HG02943 (cell line): ENCODE data around the gene PEX12.
"Not testable (repeated sequence)": the region's sequence is repeated elsewhere in the genome, so short reads cannot be mapped to it uniquely, and the experiment has no call there.

Experiments
- ATAC-seq: cut with Tn5 transposase; IDR thresholded peaks from one replicate; pipeline ENCODE4 v1.9.1; 2021; ENCODE audit warnings: mild to moderate bottlenecking, low read depth, moderate library complexity; ENCODE audit not compliant: unreplicated experiment

Gene PEX12

DNA sequence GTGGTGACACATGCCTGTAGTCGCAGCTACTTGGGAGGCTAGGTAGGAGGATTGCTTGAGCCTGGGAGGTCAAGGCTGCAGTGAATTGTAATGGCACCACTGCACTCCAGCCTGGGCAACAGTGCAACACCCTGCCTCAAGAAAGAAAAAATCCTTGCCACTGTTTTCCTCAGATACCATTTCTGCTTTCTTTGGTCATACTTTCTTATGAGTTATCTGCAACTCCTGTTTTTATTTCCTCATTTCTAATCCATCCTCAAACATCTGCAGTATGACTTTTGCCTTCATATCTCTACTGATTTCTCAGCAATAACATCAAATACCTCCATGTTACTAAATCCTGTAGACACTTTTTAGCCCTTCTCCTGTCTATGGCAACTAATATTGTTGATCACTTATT, 5.7 kb upstream of the PEX12 start:
- ATAC-seq: no peak

DNA sequence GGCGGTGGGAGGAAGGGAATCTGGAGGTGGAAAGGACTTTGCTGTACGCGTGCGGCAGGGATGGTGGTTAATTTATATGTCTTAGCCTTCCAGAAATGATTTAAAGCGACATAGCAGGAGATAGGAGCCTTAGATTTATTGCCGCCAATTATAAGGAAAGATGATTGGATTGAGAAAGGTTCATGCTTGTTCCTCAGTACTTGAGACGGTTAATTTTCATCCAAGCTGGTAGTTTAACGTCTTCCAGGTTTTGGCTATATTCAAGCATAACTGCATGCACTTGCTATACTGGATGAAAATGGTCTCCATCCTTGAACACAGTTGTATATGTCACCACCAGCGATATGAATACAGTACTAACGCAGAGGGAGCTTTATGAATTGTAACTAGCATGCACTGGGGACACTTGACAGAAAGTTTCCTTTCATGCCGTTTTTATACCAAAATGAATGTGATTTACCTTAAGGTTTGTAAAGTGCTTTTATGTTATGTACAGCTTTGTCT, 610 bp upstream of the PEX12 start:
- no peak for ATAC-seq

GRCh38 chr17:35577830-35578196, 558 bp downstream of the PEX12 start:
- ATAC-seq: no peak

GRCh38 chr17:35575759-35576158, 2.6 kb downstream of the PEX12 start:
- no peak for ATAC-seq

GRCh38 chr17:35569405-35569804, 9.0 kb downstream of the PEX12 start:
- no peak for ATAC-seq

GRCh38 chr17:35568561-35568960, 9.8 kb downstream of the PEX12 start:
- ATAC-seq: no peak

DNA sequence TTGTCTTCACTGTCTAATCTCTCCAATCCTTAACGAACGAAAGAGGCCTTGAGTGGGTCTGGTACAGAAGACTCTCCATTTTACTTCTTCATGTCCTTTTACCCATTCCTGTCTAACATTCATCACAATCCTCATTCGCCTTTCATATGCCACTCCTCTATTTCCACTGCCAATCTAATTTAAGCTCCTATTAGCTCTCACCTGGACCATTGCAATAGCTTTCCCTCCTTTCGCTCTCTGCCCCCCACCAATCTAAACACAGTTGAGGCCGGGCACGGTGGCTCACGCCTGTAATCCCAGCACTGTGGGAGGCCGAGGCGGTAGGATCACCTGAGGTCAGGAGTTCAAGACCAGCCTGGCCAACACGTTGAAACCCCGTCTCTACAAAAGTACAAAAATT, 11.4 kb downstream of the PEX12 start:
- ATAC-seq: no peak

DNA sequence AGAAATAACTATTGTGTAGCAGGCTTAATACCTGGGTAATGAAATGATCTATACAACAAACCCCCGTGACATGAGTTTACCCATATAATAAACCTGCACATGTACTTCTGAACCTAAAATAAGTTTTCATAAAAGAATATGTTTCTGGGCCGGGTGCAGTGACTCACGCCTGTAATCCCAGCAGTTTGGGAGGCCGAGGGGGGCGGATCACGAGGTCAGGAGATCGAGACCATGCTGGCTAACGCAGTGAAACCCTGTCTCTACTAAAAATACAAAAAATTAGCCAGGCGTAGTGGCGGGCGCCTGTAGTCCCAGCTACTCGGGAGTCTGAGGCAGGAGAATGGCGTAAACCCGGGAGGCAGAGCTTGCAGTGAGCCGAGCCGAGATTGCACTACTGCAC, 15.2 kb downstream of the PEX12 start:
- not testable (repeated sequence) for ATAC-seq

DNA sequence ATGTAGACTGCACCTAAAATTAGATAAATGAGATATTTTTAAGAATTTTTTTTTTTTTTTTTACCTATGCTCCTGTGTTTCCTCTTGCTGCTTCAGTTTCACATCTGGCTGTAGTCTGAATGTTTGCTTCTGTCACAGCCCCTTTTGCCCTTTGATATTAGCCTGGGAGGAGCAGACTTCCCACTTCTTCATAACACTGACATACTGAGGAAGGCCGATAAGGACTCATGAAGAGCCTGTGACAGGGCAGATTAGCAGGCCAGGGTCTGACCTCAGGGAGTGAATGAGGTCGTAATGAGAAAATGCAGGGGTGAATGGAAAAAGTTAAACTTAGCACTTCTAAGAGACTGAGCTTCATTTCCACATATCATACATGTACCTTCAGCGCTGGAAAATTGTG, 17.7 kb downstream of the PEX12 start, which contains the start of gene SLFN14:
Gene SLFN14 (minus strand): TSS at position 117 of the 400 bp plus-strand sequence. CDS start 2,757 bp downstream, outside the sequence.
- ATAC-seq: no peak

DNA sequence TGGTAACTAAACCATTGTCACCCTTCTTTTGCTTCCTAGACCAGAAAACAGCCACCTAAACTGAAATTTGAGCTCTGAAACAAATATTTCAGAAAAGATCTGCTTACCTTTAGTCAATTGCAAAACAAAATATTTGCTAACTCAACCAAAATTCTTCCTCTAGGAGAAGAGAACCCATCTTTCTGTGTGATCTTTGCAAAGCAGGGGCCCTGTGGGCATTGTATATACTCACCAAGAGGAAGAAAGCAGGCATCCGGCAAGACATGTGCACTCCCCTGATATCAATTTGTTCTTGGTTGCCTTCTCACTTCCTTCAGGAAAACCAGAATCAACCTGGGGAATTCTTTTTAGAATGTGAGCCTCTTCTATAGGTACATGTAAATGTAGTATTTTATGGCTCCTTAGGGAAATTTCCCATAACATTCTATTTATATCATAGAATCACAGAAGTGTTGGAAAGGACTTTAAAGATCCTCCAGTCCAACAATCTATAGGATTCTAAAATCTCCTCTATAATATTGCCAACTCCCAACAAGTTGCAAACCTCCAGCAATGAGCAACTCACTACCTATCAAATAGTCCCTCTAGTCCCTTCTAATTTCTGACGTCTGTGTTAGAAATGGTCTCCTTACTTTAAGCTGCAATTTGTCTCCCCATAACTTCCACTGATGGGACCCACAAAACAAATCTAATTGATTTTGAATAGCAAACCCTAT, 18.7 kb downstream of the PEX12 start:
- no peak for ATAC-seq

DNA sequence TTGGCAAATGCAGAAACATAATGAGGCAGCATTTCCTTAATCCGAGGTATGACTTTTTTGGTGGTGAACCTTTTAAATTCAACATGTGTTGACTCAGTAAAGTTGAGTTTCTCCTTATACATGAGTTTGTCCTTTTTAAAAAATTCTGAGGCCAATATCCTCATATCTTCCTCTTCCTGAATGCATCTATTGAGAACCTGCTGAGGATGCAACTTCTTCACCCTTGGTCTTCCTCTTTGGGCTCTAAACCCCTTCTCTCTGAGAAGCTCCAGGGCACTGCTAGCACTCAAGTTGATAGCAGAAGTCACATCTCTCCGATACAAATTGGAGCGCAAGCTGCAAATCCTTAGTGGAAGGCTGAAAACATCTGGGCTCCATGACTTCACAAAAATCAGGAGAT, 21.0 kb downstream of the PEX12 start:
- no peak for ATAC-seq

- no peak for ATAC-seq
Measured at GRCh38 chr17:35555691-35556090, 22.7 kb downstream of the PEX12 start.

DNA sequence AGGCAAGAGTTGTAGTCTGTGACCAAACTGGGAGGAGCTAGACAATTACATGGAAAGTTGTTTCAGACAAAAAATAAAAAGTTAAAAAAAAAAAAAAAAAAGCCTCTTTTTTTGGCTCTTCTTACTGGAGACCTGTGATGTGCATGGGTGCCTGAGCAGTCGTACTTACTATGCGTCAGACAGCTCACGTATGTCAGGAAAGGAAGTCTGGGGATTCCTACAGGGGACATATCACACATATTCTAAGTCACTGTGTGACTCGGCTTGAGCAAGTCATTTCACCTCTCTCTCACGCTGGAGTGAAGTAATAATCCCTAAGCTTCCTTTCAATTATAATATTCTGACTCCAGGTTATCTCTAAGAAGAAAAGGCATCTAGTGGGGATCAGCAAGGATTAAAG, 23.7 kb downstream of the PEX12 start:
- no peak for ATAC-seq

DNA sequence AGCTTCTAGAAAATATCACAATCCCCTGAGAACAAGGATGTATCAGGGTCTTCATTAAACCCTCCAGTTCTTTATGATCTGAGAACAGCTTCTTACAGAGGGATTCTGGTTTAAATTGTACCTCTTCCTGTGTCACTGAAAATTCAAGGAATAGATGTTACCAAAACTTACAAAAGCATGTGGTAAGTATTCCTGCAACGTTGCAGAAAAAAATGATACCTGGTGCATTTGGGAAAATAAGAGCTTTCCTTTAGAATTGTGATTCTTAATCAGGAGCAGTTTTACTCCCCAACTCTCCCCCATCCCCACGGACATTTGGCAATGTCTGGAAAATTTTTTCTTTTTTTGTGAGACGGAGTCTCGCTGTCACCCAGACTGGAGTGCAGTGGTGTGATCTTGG, 25.1 kb downstream of the PEX12 start:
- ATAC-seq: no peak

- ATAC-seq: no peak
Measured at GRCh38 chr17:35548978-35549377, 29.4 kb downstream of the PEX12 start.

GRCh38 chr17:35548208-35548810, 30.1 kb downstream of the PEX12 start:
- no peak for ATAC-seq

- no peak for ATAC-seq
Measured at GRCh38 chr17:35546487-35546886, 31.9 kb downstream of the PEX12 start.

DNA sequence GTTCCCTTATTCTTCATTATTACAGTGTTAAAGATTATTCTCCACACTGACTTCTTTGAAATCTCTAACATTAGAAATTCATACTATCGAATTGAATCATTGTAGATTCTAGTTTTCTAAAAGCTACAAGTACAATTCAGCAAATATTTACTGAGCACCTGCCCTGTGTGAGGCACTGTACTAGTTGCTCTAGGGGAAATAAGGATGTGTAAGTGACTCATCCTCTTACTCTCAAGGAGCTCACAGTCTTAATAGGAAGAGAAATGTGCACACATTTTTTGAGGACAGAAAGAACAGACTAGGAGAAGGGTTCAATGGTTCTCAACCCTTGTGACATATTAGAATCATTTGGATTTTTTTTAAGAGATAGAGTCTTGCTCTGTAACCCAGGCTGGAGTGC, 33.2 kb downstream of the PEX12 start:
- ATAC-seq: no peak

- ATAC-seq: no peak
Measured at GRCh38 chr17:35543856-35544255, 34.5 kb downstream of the PEX12 start.

- no peak for ATAC-seq
Measured at GRCh38 chr17:35542990-35543389, 35.4 kb downstream of the PEX12 start.

DNA sequence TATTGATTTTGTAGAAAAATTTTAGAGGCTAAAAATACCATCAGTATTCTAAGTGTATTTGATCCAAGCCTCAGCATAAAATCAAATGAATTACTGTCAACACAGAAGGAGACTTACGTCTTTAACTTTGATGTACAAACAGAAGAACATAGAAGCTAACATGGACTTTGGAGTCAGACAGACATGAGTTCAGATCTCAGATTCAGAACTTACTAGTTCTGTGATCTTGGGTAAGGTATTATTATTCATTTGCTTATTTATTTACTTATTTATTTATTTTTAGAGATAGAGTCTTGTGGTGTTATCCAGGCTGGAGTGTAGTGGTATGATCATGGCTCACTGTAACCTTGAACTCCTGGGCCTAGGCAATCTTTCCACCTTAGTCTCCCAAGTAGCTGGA, 36.9 kb downstream of the PEX12 start:
- ATAC-seq: no peak
